ENCODE results near the gene CDIP1.
A peak's percentile ranks its signal among the peaks of the same experiment; 100 is the strongest.

CDIP1 gene

DNA sequence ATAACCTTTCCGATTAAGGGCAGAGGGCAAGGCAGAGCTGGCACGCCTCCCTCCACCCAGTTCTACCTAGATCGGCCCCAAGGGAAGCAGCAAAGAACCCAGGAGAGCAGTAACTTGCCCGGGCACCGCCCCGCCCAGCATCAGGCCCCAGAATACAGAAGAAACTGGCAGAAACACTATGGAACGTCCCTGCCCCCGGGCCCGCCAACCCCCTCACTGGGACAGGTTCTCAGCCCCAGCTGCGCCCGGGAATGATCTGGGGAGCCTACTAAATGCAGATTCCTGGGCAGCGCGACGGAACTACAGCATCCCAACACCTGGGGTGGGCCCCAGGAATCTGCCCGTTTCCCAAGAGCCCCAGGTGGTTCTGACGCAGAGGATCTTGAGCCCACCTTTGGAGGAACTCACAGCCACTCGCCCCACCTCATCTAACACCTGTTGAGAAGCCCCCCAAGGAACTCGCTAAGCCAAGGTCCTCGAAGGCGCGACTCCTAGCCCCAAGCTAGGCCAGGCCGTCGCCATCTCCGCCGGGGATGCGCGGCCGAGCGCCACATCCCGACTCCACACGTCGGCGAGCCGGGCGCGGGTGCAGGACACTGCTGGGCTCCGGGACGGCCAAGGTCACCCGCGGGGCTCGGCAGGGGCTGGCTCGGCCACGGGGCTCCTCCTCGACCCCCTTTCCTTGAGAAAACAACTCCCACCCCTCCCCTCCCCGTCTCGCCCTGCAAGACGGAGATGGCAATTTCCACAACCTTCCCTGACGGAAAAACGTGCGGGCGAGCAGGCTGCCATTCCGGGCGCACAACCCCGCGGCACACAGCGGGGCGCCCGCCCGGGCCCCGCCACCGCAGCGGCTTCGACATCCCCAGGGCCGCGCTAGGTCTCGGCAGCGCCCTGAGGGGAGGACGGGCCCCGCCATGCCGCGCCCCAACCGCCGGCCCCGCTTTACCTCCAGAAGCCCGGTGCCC, 913 bp downstream of the CDIP1 start:
- no peak for DNase-seq

DNA sequence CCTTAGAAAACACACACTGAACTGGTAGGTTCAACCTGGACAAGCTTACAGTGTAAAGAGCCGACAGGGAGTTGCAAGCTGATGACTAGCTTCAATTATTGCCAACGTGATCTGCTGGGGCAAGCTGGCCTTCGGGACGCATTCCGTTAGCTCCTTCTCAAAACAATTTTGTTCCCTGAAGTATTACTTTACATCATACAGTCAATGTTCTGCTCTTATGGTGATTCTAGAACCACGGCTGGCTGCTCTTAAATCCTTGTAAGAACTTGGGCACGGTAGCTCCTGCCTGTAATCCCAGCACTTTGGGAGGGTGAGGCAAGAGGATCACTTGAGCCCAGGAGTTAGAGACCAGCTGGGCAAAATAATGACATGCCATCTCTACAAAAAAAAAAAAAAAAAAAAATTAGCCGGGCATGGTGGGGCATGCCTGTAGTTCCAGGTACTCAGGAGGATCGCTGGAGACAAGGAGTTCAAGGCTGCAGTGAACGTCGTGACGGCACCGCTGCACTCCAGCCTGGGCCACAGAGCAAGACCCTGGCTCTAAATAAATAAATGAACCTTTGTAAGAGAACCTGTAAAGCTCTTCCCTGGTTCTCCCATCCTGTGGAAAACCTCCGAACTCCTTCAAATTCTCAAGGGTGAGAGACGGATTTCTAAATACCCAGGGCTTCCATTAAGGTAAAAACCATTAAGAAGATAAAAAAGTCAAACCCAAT, 2.0 kb downstream of the CDIP1 start:
- no peak for DNase-seq

DNA sequence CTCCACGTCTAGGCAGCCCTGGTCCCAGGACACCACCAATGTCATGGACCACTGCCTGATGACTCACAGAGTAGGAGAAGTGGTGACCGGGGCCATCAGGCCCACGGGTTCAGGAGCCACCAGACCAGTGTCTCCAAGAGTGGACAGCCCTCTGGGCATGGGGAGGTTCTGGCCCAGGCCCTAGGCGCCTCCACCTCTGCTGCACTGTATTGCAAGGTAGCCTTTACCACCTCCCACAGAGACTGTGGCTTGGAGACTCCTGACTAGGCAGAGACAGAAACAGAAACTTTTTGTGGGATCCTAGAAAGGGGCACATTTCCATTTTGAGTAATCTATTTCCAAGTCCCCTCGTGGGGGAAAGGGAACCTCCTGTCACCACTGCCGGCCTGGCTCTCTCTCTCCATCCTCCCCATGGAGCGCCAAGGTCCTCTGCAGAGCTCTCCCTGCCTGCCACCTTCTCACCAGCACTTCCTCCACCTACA, 2.9 kb downstream of the CDIP1 start:
- DNase-seq = no peak

DNA sequence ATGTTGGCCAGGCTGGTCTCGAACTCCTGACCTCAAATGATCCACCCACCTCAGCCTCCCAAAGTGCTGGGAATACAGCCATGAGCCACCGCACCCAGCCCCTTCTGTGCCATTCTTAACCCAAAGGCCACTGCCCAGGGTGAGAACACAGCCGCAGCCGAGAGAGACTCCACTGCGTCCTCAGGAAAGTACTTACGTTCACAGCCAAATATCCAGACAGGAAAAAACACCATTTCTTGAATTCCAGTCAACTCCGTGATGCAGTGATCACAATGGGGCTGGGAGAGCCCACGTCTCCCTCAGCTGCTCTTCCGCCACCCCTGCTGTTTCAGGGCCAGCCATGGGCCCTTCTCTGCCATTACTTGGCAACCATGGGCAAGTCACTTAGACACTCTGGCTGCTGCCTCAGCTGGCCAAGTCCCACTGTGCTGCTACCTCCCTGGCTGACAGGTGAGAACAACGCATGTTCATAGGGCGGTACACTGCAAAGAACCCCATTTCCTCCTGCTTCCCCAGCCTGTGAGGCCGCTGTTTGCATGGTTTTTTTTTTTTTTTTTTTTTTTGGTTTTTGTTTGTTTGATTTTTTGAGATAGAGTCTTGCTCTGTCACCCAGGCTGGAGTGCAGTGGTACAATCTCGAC, 4.3 kb downstream of the CDIP1 start:
- no peak for DNase-seq

DNA sequence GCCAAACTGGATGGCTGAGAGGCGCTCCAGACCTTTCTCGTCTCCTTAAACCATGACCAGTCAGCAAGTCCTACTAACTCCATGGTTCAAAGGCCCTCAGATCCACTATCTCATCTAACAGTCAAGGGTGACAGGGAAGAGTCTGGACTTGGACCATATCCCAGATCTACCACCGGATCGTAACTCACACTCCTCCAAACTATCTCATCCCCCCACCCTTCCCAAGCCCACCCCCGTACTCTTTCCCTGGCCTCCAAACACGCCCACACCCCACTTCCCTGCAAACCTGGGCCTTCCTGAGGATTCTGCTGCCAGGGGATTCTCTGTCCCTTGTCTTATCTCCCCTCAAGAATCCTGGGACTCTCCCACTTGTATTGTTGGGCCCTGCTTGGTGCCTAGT, 5.1 kb downstream of the CDIP1 start:
- DNase-seq = no peak

DNA sequence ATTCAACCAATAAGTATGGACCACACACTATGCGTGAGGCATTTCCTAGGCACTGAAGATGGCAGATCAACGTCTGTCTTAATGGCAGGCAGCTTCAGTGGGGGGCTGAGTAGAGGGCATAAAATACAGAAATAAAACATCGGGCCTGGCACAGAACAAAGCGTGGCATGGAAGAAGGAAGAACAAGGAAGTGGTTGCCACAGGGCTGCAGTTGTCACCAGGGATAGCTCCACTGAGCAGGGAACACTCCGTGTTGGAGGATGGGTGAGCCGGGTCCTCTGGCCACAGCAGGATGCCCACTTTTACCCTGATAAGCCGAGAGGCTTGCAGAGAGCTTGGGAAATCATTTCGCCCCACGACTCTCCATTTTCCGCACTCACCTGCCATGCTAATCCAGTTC, 6.3 kb downstream of the CDIP1 start:
- DNase-seq = no peak

DNA sequence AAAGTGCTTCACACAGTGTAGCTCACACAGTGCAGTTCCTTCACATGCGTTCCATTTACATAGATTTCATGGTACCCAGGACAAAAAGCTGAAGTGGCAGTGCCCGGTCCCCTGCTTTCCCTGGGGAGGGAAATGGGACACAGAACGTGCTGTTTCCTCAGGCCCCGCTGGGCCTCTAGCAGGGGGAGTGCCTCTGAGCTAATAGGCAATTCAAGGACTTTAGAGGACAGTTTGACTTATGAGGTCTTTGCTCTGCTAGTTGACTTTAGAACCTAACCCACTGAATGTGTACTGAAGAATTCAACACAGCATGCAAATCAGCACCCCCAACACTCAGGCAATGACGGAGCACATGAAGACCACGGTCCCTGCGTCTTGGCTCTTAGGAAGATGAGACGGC, 6.8 kb downstream of the CDIP1 start:
- DNase-seq = no peak

DNA sequence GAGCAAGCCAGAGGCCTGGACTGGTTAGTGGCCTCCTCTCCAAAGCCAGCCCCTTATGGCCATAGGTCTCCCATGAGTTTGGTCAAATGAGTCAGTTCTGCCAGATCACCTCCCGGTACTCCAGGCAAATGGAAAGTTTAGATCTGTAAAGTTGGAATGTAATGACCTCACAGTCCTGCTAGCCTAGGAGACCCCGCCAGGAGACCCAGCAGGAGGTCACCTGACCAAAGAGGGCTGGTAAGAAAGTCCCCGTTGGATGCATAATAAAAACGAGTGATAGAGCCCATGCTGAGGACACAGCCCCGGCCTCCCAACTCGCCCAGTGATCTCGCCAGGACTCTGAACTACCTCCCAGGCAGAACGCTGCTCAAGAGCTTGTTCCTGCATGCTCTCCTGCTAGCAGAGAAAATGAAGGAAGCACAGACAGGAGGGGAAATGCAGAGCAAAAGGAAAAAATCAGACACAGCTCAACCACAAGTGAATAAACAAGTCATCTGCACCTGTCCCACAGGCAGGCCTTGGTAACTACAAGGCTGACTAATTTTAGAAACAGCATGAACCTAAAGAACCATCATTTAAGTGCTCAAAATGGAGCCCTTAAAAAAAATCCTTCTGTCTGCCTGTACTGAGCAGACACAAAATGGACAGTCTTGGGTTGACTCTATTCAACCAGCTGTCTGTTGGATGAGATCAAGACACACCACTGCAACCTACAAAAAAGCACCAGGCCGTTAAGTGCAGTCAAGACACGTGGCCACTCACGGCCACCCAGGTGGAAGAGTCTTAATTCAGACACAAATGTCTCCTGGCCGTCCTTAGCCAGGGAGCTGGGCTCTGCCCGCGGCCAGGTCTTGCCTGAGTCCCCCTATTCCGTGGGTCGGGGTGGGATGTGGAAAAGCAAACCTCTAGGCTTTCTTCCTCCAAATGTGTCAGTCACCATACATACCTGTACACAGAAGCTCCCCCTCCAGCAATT, 9.2 kb downstream of the CDIP1 start:
- peak; percentile 57 for DNase-seq

DNA sequence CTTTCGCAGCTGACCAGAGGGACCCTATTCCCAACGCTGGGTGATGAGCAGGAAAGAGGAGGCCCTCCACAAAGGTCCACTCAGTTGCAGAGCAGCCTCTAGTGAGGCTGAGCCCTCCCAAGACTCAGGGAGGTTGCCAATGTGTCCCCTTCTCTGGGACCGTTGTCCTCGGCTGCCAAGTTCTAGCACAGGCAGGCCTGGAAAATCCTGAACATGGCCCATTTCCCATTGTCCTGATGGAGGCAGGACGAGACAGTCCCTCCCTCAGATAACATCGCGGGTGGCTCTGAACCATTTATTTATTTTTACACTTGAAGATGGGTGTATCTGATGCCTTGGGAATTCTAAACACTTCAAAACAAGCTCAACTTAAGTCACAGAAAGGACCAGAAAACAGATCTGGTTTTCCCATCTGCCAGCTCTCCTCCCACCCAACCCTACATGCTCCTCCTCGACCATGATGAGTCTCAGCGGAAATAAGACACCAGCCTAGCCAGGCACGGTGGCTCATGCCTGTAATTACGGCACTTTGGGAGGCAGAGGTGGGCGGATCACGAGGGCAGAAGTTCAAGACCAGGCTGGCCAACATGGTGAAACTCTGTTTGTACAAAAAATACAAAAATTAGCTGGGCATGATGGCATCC, 12.8 kb downstream of the CDIP1 start:
- DNase-seq = peak; percentile 27

DNA sequence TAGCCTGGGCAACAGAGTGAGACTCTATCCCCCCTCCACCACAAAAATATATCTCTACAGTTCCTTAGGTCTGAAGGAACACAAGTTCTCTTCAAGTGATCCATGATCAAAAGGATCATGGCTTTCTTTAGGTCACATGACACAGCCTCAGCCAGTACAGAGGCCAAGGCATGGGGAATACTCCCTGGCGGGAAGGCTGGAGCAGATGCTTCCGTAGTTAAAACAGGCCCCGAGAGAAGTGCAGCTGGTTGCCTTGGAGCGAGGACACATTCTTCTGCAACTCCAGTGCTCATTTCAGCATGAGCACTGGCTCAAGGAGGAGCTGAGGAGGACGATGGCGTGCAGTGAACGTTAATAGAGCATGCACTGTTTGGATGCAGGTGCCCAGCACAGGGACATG, 13.5 kb downstream of the CDIP1 start:
- DNase-seq = peak; percentile 80

DNA sequence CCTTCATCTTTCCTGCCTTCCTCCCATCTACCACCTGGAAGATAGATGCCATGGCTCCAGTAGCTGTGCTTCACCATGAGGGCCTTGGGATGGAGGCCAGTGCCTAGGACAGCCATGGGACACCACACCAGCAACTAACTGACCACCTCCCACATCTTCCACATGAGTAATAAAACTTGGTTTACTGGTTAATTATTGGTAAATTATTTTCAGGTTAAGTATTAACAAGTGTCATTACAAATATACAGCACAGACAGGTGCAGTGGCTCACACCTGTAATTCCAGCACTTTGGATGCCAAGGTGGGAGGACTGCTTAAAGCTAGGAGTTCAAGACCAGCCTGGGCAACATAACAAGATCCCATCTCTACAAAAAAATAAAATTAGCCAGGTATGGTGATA, 14.0 kb downstream of the CDIP1 start:
- DNase-seq = no peak

DNA sequence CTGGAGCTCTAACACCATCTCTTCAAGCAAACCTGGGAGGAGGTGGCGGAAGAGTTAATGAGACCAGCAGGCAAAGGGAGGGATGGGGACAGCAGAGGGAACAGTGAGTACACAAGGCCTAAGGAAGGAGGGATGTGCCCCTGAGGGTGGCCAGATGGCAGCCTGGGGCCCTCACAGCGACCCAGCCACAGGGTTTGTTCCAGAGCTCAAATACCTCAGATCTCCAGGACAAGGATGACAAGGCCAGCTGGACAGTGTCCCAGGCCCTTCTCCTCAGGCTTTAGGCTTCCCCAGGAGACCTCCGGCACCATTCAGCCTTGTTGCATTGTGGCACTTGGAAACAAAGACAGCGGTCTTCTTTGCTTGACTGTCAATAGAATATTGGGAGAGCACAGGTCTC, 14.9 kb downstream of the CDIP1 start:
- no peak for DNase-seq

DNA sequence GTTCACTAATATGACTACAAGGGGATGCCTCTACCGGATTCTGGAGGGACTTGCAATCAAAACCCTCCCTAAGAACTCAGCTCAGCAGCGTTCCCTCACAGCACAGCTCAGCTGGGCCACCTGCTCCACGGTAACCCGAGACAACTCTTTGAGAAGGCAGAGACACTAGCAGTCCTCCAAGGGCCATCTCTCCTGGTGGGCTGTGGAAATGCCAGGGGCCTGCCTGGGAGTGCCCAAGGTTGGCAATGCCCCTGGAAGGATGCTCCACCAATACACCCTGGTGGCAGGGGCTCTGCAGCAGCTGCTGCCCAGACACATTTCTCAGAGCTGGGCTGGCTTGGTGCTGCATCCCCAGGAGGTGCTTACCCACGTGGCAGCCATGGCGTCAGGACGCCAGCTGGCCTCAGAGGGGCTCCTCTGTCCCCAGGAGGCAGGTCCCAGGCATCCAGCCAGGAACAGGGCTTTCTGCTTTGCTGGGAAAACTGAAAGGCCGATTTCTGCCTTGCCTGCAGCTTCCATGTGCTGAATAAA, 16.5 kb downstream of the CDIP1 start:
- peak; percentile 75 for DNase-seq

DNA sequence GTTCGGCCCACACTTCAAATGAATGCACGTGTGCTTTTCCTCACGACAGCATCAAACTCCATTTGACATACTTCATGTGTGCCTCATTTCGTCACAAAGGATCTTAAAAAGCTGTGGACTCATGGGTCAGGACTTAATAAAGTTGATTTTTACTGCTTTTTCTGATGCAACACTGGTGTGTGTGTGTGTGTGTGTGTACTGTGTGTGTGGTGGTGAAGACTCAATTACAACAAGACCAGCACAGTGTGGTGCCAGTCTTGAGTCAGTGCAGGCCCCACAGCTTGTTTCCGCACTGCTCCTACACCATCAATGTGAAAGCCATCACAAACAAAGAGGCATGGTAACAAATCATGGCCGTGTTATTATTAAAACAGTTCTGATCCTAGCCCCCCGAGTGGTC, 17.7 kb downstream of the CDIP1 start:
- no peak for DNase-seq

DNA sequence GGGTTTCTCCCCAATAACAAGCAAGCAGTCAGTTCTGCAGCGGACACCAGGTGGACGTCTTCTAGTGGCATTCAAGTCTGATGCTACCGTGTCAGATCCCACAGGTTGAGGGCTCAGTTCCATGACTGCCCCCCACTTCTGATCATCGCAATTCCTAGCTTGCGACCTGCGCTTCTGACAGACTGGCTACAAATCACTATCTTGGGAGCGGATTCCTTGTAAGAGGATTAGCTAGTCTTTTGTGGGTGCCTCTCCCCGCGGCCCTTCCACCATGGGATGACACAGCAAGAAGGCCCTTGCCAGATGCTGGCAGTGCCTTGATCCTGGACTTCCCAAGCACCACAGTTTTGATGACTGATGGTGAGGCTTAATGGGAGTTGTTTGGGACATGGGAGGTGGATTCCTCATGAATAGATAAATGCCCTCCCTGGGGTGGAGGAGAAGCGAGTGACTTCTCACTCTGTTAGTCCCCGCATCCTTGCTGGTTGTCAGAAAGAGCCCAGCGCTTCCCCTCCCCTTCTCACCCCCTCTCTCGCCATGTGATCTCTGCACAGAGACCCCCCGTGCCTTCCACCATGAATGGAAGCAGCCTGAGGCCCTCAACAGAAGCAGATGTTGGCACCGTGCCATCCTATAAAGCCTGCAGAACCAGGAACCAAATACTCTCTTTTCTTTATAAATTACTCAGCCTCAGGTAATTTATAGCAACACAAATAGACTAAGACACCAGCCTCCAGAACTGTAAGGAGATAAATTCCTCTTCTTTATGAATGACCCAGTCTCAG, 19.1 kb downstream of the CDIP1 start:
- peak; percentile 11 for DNase-seq

DNA sequence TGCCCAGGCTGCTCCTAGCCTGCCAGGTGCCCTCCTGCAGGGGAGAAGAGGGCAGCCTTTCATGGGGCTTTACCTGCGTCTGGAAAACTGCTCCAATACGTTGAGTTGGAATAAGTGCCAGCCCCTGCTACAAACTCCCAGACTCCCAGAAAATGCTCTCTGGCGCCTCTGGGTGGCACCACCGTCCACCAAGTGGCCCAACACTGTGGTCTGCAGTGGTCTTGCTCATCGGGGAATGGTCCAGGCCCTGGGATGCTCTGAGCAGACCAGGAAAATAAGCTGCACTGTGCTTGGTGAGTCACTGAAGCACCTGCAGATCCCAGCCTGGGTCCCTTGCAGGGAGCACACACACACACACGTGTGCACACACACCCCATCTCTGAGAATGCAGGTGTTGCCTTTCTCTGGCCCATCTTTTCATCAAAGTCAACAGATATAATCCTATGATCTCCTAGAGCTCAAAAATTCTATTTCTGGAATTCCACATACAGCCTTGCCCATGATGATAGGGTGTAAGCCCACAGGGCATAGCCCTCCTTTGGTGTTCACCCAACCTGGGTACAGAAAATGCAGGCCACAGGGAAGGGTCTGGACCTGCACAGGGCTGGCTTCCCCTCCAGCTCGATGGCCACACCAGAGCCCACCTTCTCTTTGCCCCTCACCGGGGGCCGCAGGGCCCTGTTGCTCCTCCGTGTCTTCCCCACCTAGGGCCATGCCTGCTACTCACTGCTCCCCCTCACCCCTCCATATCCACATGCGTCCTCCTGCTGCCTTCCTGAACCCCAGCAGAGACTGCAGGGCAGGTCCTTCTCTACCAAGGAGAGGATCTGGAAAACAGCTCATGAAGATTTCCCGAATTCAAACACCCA, 20.5 kb downstream of the CDIP1 start:
- DNase-seq = no peak

DNA sequence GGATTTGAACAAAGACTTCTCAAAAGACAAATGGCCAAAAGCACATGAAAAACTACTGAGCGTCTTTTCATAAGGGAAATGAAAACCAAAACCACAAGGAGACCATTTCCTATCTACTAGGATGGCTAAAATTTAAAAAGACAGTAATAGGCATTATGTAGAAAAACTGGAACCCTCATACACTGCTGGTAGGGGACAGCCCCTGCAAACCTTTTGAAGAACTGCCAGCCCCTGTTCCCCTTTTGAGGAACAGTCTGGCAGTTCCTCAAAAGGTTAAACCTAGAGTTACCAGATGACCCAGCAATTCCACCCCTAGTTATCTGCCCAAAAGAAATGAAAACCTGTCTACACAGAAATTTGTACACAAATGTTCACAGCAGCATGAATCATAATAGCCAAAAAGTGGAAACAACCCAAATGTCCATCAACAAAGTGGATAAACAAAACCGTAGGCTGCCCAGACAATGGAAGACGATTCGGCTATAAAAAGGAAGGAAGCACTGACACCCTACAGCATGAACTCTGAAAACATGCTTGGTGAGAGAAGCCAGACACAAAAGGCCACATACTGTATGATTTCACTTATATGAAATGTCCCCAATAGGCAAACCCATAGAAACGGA, 22.9 kb downstream of the CDIP1 start:
- no peak for DNase-seq

DNA sequence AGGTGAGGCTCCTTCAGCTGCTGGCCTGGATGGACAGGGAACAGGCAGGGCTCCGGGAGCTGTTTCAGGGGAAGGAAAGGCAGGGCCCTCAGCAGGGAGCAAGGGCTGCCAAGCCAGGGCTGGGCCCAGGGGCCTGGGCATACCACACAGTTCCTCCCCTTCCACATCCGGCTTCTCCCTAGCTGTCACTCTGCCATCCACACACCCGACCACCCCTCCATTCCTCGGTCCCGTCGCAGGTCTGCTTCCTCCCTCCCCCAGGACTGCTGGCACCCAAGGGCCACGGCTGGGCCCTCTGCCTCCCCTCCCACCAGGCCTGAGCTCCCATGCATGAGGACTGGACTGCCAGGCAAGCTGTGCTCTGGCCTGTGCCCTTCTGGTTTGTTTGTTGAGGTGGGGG, 24.0 kb downstream of the CDIP1 start:
- DNase-seq = no peak

DNA sequence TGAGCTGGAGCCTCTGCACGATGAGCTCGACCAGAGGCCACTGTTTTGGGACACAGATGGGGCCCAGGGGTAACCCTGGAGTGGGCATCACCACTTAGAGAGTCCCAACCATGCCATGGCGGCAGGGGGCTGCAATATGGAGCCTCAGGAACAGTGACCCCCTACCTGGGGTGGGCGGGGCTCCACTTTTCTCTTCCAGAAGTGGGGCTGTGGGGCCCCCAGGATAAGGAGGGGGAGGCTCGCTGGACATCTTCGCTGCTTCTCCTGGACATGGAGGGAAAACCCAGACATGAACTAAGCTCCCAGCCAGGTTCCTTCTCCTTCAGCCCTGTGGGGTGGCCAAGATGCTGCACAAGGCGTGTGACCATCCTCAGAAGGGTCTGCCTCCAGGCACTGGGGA, 24.7 kb downstream of the CDIP1 start:
- no peak for DNase-seq
